ENCODE measurements around the gene SRRT.

The SRRT gene

DNA sequence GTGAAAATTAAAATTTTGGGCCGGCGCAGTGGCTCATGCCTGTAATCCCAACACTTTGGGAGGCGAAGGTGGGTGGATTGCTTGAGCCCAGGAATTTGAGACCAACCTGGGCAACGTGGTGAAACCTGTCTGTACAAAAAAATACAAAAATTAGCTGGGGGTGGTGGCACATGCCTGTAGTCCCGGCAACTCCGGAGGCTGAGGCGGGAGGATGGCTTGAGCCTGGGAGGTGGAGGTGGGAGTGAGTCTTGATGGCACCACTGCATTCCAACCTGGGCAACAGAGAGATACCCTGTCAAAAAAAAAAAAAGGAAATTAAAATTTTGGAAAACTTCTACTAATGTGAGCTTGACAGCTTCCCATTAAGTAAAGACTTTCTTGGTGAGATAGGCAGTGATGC, 3.1 kb downstream of the SRRT start:
- TF ChIP-seq, protein P1, sequence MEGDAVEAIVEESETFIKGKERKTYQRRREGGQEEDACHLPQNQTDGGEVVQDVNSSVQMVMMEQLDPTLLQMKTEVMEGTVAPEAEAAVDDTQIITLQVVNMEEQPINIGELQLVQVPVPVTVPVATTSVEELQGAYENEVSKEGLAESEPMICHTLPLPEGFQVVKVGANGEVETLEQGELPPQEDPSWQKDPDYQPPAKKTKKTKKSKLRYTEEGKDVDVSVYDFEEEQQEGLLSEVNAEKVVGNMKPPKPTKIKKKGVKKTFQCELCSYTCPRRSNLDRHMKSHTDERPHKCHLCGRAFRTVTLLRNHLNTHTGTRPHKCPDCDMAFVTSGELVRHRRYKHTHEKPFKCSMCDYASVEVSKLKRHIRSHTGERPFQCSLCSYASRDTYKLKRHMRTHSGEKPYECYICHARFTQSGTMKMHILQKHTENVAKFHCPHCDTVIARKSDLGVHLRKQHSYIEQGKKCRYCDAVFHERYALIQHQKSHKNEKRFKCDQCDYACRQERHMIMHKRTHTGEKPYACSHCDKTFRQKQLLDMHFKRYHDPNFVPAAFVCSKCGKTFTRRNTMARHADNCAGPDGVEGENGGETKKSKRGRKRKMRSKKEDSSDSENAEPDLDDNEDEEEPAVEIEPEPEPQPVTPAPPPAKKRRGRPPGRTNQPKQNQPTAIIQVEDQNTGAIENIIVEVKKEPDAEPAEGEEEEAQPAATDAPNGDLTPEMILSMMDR (conservative IDR thresholded peaks at IDR 0.05) = no peak
- peak overlapping the region; percentile 7; the same call in 1 of the 2 replicates for H3K27ac ChIP-seq

DNA sequence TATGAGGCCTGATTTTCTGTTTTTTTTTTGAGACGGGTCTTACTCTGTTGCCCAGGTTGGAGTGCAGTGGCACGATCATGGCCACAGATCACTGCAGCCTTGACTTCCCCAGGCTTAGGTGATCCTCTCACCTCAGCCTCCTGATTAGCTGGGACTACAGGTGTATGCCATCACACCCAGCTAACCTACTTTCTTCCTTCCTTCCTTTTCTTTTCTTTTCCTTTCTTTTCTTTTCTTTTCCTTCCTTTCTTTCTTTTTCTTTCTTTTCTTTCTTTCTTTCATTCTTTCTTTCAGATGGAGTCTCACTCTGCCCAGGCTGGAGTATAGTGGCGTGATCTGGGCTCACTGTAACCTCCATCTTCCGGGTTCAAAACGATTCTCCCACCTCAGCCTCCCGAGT, 3.8 kb downstream of the SRRT start:
- H3K27ac ChIP-seq = peak overlapping the region; percentile 7; the same call in 1 of the 2 replicates

GRCh38 chr7:100879685-100880261, 4.9 kb downstream of the SRRT start:
- TF ChIP-seq, protein P1 (conservative IDR thresholded peaks at IDR 0.05) = no peak
- no peak overlapping the region; the same call in 1 of the 2 replicates for H3K27ac ChIP-seq

More for the DNA sequence above, 3.8 kb downstream of the SRRT start:
- TF ChIP-seq, protein P1 (conservative IDR thresholded peaks at IDR 0.05) = no peak

- TF ChIP-seq, protein P1 (conservative IDR thresholded peaks at IDR 0.05) = no peak
- H3K27ac ChIP-seq = no peak overlapping the region
These were observed 5.7 kb downstream of the SRRT start for GRCh38 chr7:100880645-100881044.

GRCh38 chr7:100881136-100881535, 6.2 kb downstream of the SRRT start:
- H3K27ac ChIP-seq = no peak overlapping the region

GRCh38 chr7:100882201-100882600, 7.3 kb downstream of the SRRT start:
- H3K27ac ChIP-seq = no peak overlapping the region
- TF ChIP-seq, protein P1 (conservative IDR thresholded peaks at IDR 0.05) = no peak

More at GRCh38 chr7:100881136-100881535, 6.2 kb downstream of the SRRT start:
- TF ChIP-seq, protein P1 (conservative IDR thresholded peaks at IDR 0.05) = no peak

DNA sequence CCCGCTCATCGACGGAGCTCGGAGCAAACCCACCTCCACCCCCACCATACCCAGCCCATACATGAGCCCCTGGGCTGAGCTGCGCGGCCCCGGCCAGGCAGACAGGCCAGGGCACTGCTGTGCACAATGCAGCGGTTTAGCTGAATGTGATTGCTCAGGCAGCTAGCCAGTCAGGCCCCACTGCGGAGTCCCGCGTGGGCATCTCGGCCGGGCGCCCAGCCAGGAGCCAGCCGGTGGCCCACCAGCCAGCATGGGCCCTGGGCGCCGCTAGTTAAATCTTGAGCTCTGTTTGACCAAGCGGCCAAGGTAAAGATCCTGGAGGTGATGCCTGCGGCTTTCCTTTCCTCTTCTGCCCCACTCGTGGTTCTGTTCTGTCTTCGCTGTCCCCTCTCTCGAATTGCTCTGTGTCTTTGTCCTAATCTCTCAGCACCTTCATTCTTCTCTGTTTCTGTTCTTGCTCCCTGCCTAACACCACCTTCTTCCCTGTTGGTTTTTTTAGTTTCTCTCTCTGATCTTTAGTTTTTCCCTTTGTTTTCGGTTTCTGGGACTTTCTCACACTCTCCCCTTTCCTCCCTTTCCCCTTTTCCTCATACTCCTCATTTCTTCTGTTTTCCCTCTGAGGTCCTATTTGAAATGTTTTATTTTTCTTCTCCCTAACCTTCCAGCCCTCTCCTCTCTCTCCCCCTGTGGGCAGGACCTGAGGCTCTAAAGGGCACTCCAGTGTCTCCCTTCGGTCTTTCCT, 8.1 kb downstream of the SRRT start:
- H3K27ac ChIP-seq = peak overlapping the region; percentile 6; the same call in 1 of the 2 replicates
- TF ChIP-seq, protein P1 (conservative IDR thresholded peaks at IDR 0.05) = no peak

All from VCaP (cell line).